Thymus (tissue), 11 donors: ENCODE measurements around the gene NDOR1. TPM values are rescaled to one million over a fixed set of nuclear protein-coding genes. Genes with fewer than 3 reads are reported as not detected.
"Not testable (repeated sequence)": the region's sequence is repeated elsewhere in the genome, so short reads cannot be mapped to it uniquely, and the experiment has no call there.

Source experiments
- DNase-seq, 9 donors: peaks; one replicate each; pipeline ENCODE4 v3.0.0-alpha.2; 2013; ENCODE audit warnings: low spot score in 9 of 9, low read depth in 6 of 9, missing footprints in 1 of 9
- H3K27ac ChIP-seq, 2 donors: one replicate each; pipeline ENCODE4 v1.5.1; 2013; ENCODE audit warnings: control low read depth in 1 of 2, low read depth in 1 of 2, low read length in 1 of 2, mild to moderate bottlenecking in 1 of 2, moderate library complexity in 1 of 2
- H3K27me3 ChIP-seq, 2 donors: one replicate each; pipeline ENCODE4 v1.5.1; 2013; ENCODE audit warnings: low read length in 1 of 2; ENCODE audit not compliant: control insufficient read depth in 2 of 2, insufficient read depth in 1 of 2
- H3K36me3 ChIP-seq, 2 donors: one replicate each; pipeline ENCODE4 v1.5.1; 2013; ENCODE audit warnings: low read length in 1 of 2, mild to moderate bottlenecking in 1 of 2, moderate library complexity in 1 of 2; ENCODE audit not compliant: control insufficient read depth in 2 of 2, insufficient read depth in 2 of 2
- H3K4me1 ChIP-seq, 2 donors: one replicate each; pipeline ENCODE4 v1.5.1; 2013; ENCODE audit warnings: low read length in 2 of 2; ENCODE audit not compliant: control insufficient read depth in 2 of 2, insufficient read depth in 2 of 2
- H3K4me3 ChIP-seq, 2 donors: one replicate each; pipeline ENCODE4 v1.5.1; 2013; ENCODE audit warnings: low read length in 2 of 2, control low read depth in 1 of 2, mild to moderate bottlenecking in 1 of 2
- H3K9me3 ChIP-seq, 2 donors: one replicate each; pipeline ENCODE4 v1.5.1; 2013; ENCODE audit warnings: low read length in 1 of 2, mild to moderate bottlenecking in 1 of 2; ENCODE audit not compliant: control insufficient read depth in 2 of 2, insufficient read depth in 1 of 2
- WGBS: extraction: QIAGEN DNeasy Blood & Tissue Kit; methylation state at CpG from one replicate; pipeline ENCODE4 v1.1.7; 2013; 5-methylcytosine and 5-hydroxymethylcytosine counted together
- polyA plus RNA-seq: library from polyadenylated mRNA; stranded (reverse); fragments of 200-250 nt; gene quantifications from one replicate; pipeline ENCODE4 v1.2.3, GENCODE V29; 2013
- total RNA-seq: library from RNA; stranded (reverse); fragments of 120-200 nt; gene quantifications from one replicate; pipeline ENCODE4 v1.2.4, GENCODE V29; 2013
- donor health status: healthy.

Gene NDOR1
- total and polyA plus RNA-seq, 2 donors: 4.7 to 20.4 TPM

DNA sequence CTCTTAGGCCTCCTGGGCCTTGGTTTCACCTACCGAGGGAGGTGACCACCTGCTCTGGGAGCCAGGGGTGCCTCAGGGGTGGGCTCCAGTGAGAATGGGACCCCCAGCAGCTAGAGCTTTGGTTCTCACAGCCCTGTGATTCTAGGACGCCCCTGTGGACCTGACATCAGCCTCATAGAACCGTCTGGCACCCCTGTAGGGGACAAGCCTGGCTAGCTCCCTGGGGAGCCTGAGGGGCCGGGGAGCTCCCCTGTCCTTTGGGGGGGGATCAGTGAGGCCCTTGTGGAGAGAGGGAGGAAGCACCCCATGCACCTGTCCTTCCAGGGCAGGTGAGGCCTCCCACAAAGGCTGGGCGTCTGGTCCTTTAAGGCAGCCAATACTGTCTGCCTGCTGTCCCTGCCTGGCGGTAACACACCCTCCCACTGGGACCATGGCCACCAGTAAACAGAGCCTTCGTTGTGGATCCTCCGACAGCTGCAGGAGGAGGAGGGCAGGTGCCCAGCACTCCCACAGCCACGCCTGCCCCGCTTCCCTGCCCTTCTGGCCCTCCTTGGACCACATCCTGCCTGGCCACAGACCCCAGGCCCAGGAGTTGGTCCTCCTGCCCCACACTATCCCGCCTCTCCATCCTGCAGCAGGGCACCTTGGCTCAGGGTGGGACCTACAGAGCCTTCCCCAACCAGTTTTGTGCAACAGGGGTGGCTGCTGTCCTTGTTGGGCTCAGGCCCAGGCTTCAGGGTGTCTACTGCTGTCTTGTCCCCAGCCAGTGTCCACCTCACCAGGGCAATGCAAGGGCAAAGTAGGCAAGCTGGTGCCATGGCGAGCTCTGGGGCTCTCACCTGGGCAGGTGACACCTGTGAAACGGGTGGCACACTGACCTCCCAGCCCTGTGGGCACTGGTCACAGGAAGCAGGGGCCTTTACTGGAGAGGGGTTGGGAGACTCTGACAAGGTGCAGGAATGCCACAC, 32.5 kb downstream of the NDOR1 start:
- no peak overlapping the region for H3K4me3 ChIP-seq
- H3K27ac ChIP-seq: no peak overlapping the region
- no peak for DNase-seq
- peaks cover 28 to 40% of the 10 kb centered on the region in 2 donors for H3K4me1 ChIP-seq
- no peaks in the 10 kb centered on the region for H3K9me3 ChIP-seq
- 95% methylated on average over 13 of the region's 13 CpGs for WGBS
- H3K27me3 ChIP-seq: peaks cover 0 to 24% of the 10 kb centered on the region in 2 donors
- peaks cover 7 to 12% of the 10 kb centered on the region in 2 donors for H3K36me3 ChIP-seq

DNA sequence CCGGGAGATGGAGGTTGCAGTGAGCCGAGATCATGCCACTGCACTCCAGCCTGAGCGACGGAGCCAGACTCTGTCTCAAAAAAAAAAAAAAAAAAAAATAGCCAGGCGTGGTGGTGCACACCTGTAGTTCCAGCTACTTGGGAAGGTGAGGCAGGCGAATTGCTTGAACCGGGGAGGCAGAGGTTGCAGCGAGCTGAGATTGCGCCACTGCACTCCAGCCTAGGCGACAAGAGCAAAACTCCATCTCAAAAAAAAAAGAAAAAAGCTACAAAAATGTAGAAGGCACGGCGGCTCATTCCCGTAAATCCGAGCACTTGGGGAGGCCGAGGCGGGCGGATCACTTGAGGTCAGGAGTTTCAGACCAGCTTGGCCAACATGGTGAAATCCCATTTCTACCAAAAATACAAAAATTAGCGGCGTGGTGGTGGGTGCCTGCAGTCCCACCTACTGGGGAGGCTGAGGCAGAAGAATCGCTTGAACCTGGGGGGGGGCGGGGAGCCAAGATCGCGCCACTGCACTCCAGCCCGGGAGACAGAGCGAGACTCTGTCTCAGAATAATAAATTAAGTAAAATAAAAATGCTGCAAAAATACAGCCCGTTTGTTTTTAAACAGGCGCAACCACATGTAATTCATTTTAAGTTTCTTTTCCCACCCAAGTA, 34.2 kb downstream of the NDOR1 start:
- Histone ChIP-seq H3K27me3 (peaks cover 0 to 11% of the 10 kb centered on the region in 2 donors), H3K27ac (peak overlapping the region; percentile 96 to 98), H3K36me3 (peaks cover 11 to 19% of the 10 kb centered on the region in 2 donors), H3K4me3 (peak overlapping the region; percentile 59 to 69), H3K4me1 (peaks cover 28 to 51% of the 10 kb centered on the region in 2 donors)
- 63% methylated on average over 27 of the region's 27 CpGs for WGBS
- not testable (repeated sequence) for DNase-seq, H3K9me3 ChIP-seq

DNA sequence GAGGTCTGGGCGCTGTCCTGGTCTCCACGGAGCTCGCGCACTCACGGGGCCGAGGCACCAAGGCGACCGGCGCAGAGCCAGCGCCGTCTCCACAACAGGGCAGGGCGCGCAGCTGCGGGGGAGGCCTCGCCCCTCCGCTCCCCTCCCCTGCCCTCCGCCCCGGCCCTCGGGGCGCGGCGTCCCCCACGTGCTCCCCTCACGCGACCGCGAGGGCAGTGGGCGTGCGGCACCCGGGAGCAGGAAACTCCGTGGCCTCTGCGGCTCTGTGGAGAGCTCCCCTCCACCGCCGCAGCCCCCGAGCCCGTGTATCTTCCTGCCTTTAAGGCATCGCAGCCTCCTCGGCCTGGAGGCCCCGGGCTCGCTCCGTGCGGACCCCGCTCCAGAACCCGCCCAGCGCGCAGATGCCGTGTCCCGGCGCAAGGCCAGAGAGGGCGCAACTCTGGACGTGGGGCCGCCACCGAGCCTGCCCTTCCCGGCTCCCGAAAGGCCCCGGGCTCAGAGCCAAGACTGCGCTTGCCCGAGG, 34.9 kb downstream of the NDOR1 start:
- Histone ChIP-seq H3K9me3 (no peaks in the 10 kb centered on the region), H3K4me1 (peaks cover 28 to 51% of the 10 kb centered on the region in 2 donors), H3K36me3 (peaks cover 11 to 19% of the 10 kb centered on the region in 2 donors), H3K27me3 (peaks cover 0 to 4% of the 10 kb centered on the region in 2 donors), H3K4me3 (peak overlapping the region; percentile 59 to 69), H3K27ac (peak overlapping the region; percentile 96 to 98)
- DNase-seq: peak in 6 of 9 donors; percentile 33 to 74 (median 58)
- WGBS: under 1% methylated on average over 58 of the region's 58 CpGs

DNA sequence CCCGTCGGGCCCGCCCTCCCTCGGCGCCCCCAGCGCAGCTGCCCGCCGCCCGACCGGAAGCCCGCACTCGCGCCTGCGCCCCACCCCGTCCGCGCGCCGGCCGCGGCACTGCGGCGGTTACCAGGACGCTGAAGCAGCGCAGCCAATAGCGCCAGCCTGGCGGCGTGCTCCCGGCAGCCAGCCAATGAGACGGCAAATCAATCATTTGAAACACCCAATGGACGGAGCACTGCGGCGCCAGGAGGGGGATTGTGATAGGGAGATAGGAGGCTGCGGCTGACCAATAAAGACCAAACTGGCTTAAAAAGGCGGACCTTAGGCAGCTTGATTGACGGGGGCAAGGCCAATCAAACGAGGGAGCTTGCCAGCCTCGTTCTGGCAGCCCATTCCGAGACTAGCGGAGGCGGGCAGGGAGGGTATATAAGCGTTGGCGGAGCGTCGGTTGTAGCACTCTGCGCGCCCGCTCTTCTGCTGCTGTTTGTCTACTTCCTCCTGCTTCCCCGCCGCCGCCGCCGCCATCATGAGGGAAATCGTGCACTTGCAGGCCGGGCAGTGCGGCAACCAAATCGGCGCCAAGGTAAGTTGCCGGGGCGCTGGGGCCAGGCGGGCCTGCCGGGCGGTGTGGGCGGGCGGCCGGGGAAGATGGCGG, 35.5 kb downstream of the NDOR1 start, which contains the start of gene TUBB4B:
TSS of gene TUBB4B (plus strand) at position 447 of the 649 bp plus-strand sequence. CDS start at position 521, 74 bp downstream.
- Histone ChIP-seq H3K9me3 (no peaks in the 10 kb centered on the region), H3K27ac (peak within 1 kb of the TSS; percentile 96 to 98), H3K36me3 (peaks cover 11 to 19% of the 10 kb centered on the region in 2 donors), H3K4me1 (peaks cover 27 to 49% of the 10 kb centered on the region in 2 donors), H3K4me3 (peak within 1 kb of the TSS; percentile 73 to 78), H3K27me3 (no peaks in the 10 kb centered on the region)
- under 1% methylated on average over 67 of the region's 67 CpGs for WGBS
- peak; percentile 99 to 100 (median 99) for DNase-seq

DNA sequence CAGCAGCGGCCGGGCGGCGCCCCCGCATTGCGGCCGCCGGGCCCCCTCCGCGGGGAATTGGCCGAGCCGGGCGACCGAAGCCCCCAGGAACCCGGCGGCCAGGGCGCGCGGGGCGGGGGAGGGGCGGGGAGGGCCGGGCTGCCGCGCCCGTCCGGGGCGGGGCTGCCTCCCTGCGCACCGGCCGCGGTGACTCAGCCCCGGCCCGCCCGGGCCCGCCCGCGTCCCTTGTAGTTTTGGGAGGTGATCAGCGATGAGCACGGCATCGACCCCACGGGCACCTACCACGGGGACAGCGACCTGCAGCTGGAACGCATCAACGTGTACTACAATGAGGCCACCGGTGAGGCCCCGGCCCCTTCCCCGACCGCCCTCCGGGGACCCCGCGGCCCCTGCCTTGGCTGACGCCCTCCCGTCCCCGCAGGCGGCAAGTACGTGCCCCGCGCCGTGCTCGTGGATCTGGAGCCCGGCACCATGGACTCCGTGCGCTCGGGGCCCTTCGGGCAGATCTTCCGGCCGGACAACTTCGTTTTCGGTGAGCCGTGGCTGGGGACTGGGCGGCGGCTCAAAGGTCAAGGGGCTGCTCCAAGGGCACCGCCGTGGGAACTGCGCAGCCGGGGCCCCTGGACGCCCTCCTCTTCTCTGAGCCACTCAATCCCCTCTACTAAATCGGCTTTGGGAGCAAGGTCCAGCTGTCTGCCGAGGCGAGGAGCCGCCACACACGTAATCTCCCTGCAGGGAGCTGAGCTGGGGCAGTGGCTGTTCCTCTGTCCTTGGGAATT, 36.2 kb downstream of the NDOR1 start:
- Histone ChIP-seq H3K27me3 (no peaks in the 10 kb centered on the region), H3K4me1 (peaks cover 20 to 42% of the 10 kb centered on the region in 2 donors), H3K27ac (peak overlapping the region in 1 of 2 donors; percentile 97), H3K36me3 (peaks cover 11 to 19% of the 10 kb centered on the region in 2 donors), H3K4me3 (peak overlapping the region; percentile 73 to 78), H3K9me3 (no peaks in the 10 kb centered on the region)
- peak in 1 of 9 donors; percentile 32 for DNase-seq
- 6% methylated on average over 81 of the region's 83 CpGs for WGBS

DNA sequence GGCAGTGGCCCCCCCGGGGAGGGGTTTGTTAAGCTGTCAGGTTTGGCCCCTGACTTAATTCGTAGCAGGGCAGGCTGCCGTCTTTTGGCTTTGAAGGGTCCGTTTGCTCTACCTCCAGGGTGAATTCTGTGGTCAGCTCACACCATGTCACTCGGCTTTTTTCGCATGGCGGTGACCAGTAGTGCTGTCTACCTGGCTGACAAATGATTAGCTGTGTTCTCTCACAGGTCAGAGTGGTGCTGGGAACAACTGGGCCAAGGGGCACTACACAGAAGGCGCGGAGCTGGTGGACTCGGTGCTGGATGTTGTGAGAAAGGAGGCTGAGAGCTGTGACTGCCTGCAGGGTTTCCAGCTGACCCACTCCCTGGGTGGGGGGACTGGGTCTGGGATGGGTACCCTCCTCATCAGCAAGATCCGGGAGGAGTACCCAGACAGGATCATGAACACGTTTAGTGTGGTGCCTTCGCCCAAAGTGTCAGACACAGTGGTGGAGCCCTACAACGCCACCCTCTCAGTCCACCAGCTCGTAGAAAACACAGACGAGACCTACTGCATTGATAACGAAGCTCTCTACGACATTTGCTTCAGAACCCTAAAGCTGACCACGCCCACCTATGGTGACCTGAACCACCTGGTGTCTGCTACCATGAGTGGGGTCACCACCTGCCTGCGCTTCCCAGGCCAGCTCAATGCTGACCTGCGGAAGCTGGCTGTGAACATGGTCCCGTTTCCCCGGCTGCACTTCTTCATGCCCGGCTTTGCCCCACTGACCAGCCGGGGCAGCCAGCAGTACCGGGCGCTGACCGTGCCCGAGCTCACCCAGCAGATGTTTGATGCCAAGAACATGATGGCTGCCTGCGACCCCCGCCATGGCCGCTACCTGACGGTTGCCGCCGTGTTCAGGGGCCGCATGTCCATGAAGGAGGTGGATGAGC, 37.0 kb downstream of the NDOR1 start:
- H3K27ac ChIP-seq: no peak overlapping the region
- 93% methylated on average over 36 of the region's 36 CpGs for WGBS
- peaks cover 11 to 19% of the 10 kb centered on the region in 2 donors for H3K36me3 ChIP-seq
- H3K27me3 ChIP-seq: no peaks in the 10 kb centered on the region
- H3K4me3 ChIP-seq: peak overlapping the region; percentile 73 to 78
- no peak for DNase-seq
- no peaks in the 10 kb centered on the region for H3K9me3 ChIP-seq
- peaks cover 17 to 37% of the 10 kb centered on the region in 2 donors for H3K4me1 ChIP-seq

DNA sequence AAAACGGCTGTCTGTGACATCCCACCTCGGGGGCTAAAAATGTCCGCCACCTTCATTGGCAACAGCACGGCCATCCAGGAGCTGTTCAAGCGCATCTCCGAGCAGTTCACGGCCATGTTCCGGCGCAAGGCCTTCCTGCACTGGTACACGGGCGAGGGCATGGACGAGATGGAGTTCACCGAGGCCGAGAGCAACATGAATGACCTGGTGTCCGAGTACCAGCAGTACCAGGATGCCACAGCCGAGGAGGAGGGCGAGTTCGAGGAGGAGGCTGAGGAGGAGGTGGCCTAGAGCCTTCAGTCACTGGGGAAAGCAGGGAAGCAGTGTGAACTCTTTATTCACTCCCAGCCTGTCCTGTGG, 37.7 kb downstream of the NDOR1 start:
- H3K27me3 ChIP-seq, DNase-seq, H3K27ac ChIP-seq, H3K9me3 ChIP-seq: not testable (repeated sequence)
- Histone ChIP-seq H3K4me3 (peak overlapping the region in 1 of 2 donors; percentile 78), H3K36me3 (peaks cover 11 to 19% of the 10 kb centered on the region in 2 donors), H3K4me1 (peaks cover 17 to 37% of the 10 kb centered on the region in 2 donors)
- 97% methylated on average over 18 of the region's 18 CpGs for WGBS
